Panc1 (cell line): ENCODE data around the gene SNX9. TPM values are rescaled to one million over a fixed set of nuclear protein-coding genes. Genes with fewer than 3 reads are reported as not detected.

Experiments used
- ATAC-seq: fragments of 200-7000 bp; cut with Tn5 transposase; 2 replicates; pipeline ENCODE4 v1.9.1; 2020; ENCODE audit warnings: mild to moderate bottlenecking, moderate library complexity
- BruUV-seq: library from RNA; stranded (reverse); fragments of 400-500 nt; replicated peaks from 2 replicates; lab custom pipeline; 2021; lab: Mats Ljungman, UMichigan
- CTCF ChIA-PET: fragments of 300-600 bp; sonication (Branson Sonifier 250); formaldehyde crosslinking; loops from one replicate; lab custom pipeline; 2022; ENCODE audit warnings: antibody characterized with exemption; lab: Charles Lee
- POLR2A ChIA-PET: fragments of 300-600 bp; sonication (Branson Sonifier 250); formaldehyde crosslinking; loops from one replicate; lab custom pipeline; 2022; ENCODE audit warnings: antibody characterized with exemption; lab: Charles Lee
- DNase-seq: peaks from one replicate; pipeline ENCODE4 v3.0.0-alpha.2; 2010; ENCODE audit warnings: low read depth, low spot score
- H3K27ac ChIP-seq: 2 replicates; pipeline ENCODE4 v1.5.1; 2011; ENCODE audit warnings: mild to moderate bottlenecking, low read length, inconsistent platforms
- H3K27me3 ChIP-seq: fragments of 200-500 bp; sonication (Bioruptor generic); 2 replicates; pipeline ENCODE4 v1.6.0; 2014; ENCODE audit warnings: low read length, inconsistent platforms; ENCODE audit not compliant: control insufficient read depth, insufficient read depth
- H3K36me3 ChIP-seq: fragments of 200-500 bp; sonication (Bioruptor generic); 2 replicates; pipeline ENCODE4 v1.5.1; 2014; ENCODE audit warnings: inconsistent platforms, mild to moderate bottlenecking, low read length, moderate library complexity; ENCODE audit not compliant: control insufficient read depth, insufficient read depth
- H3K4me1 ChIP-seq: 2 replicates; pipeline ENCODE4 v1.5.1; 2011; ENCODE audit warnings: inconsistent platforms, mild to moderate bottlenecking, low read length, moderate library complexity; ENCODE audit not compliant: control insufficient read depth, insufficient read depth
- H3K4me3 ChIP-seq, 2 experiments: 2 replicates each; pipeline ENCODE4 v1.5.1; 2011 to 2012; ENCODE audit warnings: low read depth in 2 of 2, low read length in 2 of 2, mild to moderate bottlenecking in 2 of 2, inconsistent platforms in 1 of 2, moderate library complexity in 1 of 2
- H3K9me3 ChIP-seq: fragments of 200-500 bp; sonication (Bioruptor generic); 2 replicates; pipeline ENCODE4 v1.5.1; 2014; ENCODE audit warnings: low read depth, mild to moderate bottlenecking, inconsistent platforms, low read length, moderate library complexity; ENCODE audit not compliant: control insufficient read depth, insufficient read depth
- POLR2AphosphoS5 ChIP-seq: IDR thresholded peaks from 2 replicates; pipeline ENCODE4 v1.6.1; 2012; ENCODE audit warnings: mild to moderate bottlenecking, low read depth, low read length, moderate library complexity
- SIN3A ChIP-seq: IDR thresholded peaks from 2 replicates; pipeline ENCODE4 v1.6.1; 2012; ENCODE audit warnings: low read depth, mild to moderate bottlenecking, low read length, moderate library complexity, borderline replicate concordance; ENCODE audit not compliant: insufficient read depth
- TCF7L2 ChIP-seq: IDR thresholded peaks from 2 replicates; pipeline ENCODE4 v1.6.1; 2011; ENCODE audit warnings: mild to moderate bottlenecking, low read depth, low read length, inconsistent platforms
- in situ Hi-C: cut with HindIII; loops from 2 replicates; pipeline ENCODE4 v1.10.0; 2016; ENCODE audit warnings: low sequenced_read_pairs, low pct_unique_long_range_greater_than_20kb
- intact Hi-C: fragments of 100-400 bp; cut with micrococcal nuclease; formaldehyde crosslinking; loops from one replicate; pipeline ENCODE4 v1.10.0; 2022; ENCODE audit not compliant: unreplicated experiment
- total RNA-seq: library from RNA; stranded (reverse); gene quantifications from one replicate; pipeline ENCODE4 v1.2.1, GENCODE V29; 2021; ENCODE audit not compliant: unreplicated experiment
- TF ChIP-seq, protein P1 (sequence below): fragments of 450-650 bp; IDR thresholded peaks from 2 replicates; pipeline ENCODE4 v1.5.1; 2017; ENCODE audit warnings: mild to moderate bottlenecking
- TF ChIP-seq, protein P2 (sequence below), 2 experiments: IDR thresholded peaks; 2 replicates each; pipeline ENCODE4 v1.6.1; 2011 to 2012; ENCODE audit warnings: low read depth in 2 of 2, control low read depth in 1 of 2, low read length in 1 of 2, mild to moderate bottlenecking in 1 of 2, moderate library complexity in 1 of 2; ENCODE audit not compliant: insufficient read depth in 1 of 2

Gene SNX9
- total RNA-seq, 1 experiment from 2014 or later = 46.0 TPM

DNA sequence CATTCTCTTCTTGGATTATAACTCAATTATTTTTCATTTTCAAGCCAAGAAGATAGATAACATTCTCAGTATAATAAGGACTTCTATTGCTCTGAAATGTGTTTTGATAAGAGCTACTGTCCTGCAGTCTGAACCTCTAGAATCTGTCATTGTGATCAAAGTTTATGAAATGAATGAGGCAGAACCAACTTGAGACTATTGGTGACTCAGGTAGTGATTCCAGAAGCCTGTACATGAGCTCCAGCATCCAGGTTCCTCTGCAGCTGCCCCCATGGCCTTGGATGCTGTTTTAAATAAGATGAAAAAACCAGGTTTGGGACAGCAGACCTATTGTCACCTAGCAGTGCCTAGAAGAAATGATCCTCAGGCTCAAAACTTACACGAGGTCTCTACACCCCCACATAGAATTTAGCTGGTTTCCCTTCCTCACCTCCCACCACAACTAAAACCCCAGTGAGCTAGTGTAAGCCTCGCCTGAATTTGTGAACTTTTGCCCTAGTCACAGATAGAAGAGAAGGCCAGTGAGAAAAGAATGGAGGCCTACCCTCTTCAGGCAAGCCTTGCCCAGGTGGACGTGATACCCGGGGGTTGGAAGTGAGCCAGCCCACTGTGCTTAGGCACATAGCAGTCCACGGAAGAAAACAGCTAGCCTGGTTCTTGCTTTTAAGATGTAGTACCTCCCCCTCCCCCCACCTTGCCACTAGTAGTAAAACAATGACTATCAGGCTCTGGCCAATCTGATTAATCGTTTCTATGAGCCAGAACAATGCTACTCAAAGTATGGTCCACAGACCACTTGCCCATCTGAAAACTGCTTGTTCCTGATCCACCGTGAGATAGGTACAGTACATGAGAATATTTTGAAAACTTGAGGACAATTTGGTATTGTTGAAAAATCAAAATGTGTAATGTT is 85.6 kb downstream of the SNX9 start:
- Histone ChIP-seq H3K4me1 (no peaks in the 10 kb centered on the region; the same call in 1 of the 2 replicates), H3K27ac (no peak overlapping the region), H3K36me3 (peaks cover 18% of the 10 kb centered on the region; the same call in 1 of the 2 replicates), H3K4me3 (no peak overlapping the region), H3K27me3 (no peaks in the 10 kb centered on the region), H3K9me3 (no peaks in the 10 kb centered on the region)
- DNase-seq (no peak), ATAC-seq (no peak)
- TF ChIP-seq TCF7L2 (no peak), POLR2AphosphoS5 (no peak), SIN3A (no peak)
- TF ChIP-seq, protein P1, sequence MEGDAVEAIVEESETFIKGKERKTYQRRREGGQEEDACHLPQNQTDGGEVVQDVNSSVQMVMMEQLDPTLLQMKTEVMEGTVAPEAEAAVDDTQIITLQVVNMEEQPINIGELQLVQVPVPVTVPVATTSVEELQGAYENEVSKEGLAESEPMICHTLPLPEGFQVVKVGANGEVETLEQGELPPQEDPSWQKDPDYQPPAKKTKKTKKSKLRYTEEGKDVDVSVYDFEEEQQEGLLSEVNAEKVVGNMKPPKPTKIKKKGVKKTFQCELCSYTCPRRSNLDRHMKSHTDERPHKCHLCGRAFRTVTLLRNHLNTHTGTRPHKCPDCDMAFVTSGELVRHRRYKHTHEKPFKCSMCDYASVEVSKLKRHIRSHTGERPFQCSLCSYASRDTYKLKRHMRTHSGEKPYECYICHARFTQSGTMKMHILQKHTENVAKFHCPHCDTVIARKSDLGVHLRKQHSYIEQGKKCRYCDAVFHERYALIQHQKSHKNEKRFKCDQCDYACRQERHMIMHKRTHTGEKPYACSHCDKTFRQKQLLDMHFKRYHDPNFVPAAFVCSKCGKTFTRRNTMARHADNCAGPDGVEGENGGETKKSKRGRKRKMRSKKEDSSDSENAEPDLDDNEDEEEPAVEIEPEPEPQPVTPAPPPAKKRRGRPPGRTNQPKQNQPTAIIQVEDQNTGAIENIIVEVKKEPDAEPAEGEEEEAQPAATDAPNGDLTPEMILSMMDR = no peak
- TF ChIP-seq, protein P2, sequence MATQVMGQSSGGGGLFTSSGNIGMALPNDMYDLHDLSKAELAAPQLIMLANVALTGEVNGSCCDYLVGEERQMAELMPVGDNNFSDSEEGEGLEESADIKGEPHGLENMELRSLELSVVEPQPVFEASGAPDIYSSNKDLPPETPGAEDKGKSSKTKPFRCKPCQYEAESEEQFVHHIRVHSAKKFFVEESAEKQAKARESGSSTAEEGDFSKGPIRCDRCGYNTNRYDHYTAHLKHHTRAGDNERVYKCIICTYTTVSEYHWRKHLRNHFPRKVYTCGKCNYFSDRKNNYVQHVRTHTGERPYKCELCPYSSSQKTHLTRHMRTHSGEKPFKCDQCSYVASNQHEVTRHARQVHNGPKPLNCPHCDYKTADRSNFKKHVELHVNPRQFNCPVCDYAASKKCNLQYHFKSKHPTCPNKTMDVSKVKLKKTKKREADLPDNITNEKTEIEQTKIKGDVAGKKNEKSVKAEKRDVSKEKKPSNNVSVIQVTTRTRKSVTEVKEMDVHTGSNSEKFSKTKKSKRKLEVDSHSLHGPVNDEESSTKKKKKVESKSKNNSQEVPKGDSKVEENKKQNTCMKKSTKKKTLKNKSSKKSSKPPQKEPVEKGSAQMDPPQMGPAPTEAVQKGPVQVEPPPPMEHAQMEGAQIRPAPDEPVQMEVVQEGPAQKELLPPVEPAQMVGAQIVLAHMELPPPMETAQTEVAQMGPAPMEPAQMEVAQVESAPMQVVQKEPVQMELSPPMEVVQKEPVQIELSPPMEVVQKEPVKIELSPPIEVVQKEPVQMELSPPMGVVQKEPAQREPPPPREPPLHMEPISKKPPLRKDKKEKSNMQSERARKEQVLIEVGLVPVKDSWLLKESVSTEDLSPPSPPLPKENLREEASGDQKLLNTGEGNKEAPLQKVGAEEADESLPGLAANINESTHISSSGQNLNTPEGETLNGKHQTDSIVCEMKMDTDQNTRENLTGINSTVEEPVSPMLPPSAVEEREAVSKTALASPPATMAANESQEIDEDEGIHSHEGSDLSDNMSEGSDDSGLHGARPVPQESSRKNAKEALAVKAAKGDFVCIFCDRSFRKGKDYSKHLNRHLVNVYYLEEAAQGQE (IDR thresholded peaks at IDR 0.05; ENCODE audit: insufficient read depth in 1 of 2, low read depth in 2 of 2, low read length in 1 of 2) = no peak
- CTCF ChIA-PET = interaction anchor here (0.6 kb wide), 1 partner anchor 241 kb away, joined by 3 read pairs; no protein-coding TSS in a partner anchor
- intact Hi-C loops (no loop called here), in situ Hi-C loops (no loop called here)
- BruUV-seq = no TSS peak
- POLR2A ChIA-PET = no interaction called here

DNA sequence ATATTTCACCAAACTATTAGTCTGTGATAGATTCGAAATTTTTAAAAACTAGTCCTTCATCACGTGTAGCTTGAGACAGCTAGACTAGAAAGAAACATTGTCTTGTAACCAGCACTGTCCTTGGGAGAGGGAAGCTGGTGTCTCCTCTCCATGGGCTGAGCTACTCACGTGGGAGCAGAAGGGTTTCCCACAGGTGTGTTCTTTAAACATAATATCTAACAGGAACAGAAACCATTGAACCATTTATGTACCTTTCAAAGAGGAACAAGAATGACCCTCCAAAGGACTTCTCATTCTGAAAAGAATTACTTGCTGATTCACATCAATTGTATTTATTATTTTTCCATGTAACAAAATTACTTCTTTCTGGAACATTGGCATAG is 86.2 kb downstream of the SNX9 start:
- ATAC-seq (no peak), DNase-seq (no peak)
- no peaks in the 10 kb centered on the region for H3K27me3 ChIP-seq
- ChIA-PET CTCF (no interaction called here), POLR2A (no interaction called here)
- intact Hi-C loops = no loop called here
- no TSS peak for BruUV-seq
- in situ Hi-C loops = no loop called here
- no peak overlapping the region for H3K4me3 ChIP-seq
- TF ChIP-seq TCF7L2 = no peak
- TF ChIP-seq SIN3A = no peak
- TF ChIP-seq POLR2AphosphoS5 = no peak
- TF ChIP-seq, protein P2 (IDR thresholded peaks at IDR 0.05; ENCODE audit: insufficient read depth in 1 of 2, low read depth in 2 of 2, low read length in 1 of 2) = no peak
- TF ChIP-seq, protein P1 = no peak
- no peaks in the 10 kb centered on the region for H3K9me3 ChIP-seq
- no peaks in the 10 kb centered on the region; the same call in 1 of the 2 replicates for H3K4me1 ChIP-seq
- H3K27ac ChIP-seq = no peak overlapping the region
- peaks cover 18% of the 10 kb centered on the region; the same call in 1 of the 2 replicates for H3K36me3 ChIP-seq
